Gastrocnemius medialis (tissue), 4 donors: ENCODE measurements around the gene C1QL4. TPM values are rescaled to one million over a fixed set of nuclear protein-coding genes. Genes with fewer than 3 reads are reported as not detected.

Experiments used
- ATAC-seq, 2 donors: fragments of 150-250 bp; one replicate each; pipeline ENCODE4 v1.9.1; 2016
- DNase-seq, 2 donors: peaks; one replicate each; pipeline ENCODE4 v3.0.0-alpha.2; 2019
- H3K27ac ChIP-seq, 4 donors: fragments of 200-600 bp; sonication (generic); 1 replicate in 1 of 4; 2 replicates in 3 of 4; pipeline ENCODE4 v1.5.1; 2016 to 2018; ENCODE audit warnings: mild to moderate bottlenecking in 2 of 4, moderate library complexity in 1 of 4
- H3K27me3 ChIP-seq, 3 donors: fragments of 200-600 bp; sonication (generic) in 2 of 3; 1 replicate in 1 of 3; 2 replicates in 2 of 3; pipeline versions ENCODE4 v1.5.1 to v1.6.0; 2016 to 2019; ENCODE audit warnings: mild to moderate bottlenecking in 1 of 3, moderate library complexity in 1 of 3
- H3K36me3 ChIP-seq, 2 donors: fragments of 200-600 bp; sonication (generic) in 1 of 2; one replicate each; pipeline ENCODE4 v1.5.1; 2017 to 2018
- H3K4me1 ChIP-seq, 2 donors: fragments of 200-600 bp; sonication (generic) in 1 of 2; one replicate each; pipeline ENCODE4 v1.5.1; 2016 to 2017; ENCODE audit warnings: mild to moderate bottlenecking in 2 of 2
- H3K4me3 ChIP-seq, 4 donors: fragments of 200-600 bp; sonication (generic) in 3 of 4; 1 replicate in 1 of 4; 2 replicates in 3 of 4; pipeline ENCODE4 v1.5.1; 2016 to 2019; ENCODE audit warnings: mild to moderate bottlenecking in 2 of 4
- H3K9me3 ChIP-seq, 3 donors: fragments of 200-600 bp; sonication (generic) in 2 of 3; 1 replicate in 1 of 3; 2 replicates in 2 of 3; pipeline ENCODE4 v1.5.1; 2016 to 2019
- CTCF ChIP-seq, 5 experiments: fragments of 450-650 bp in 3 of 5; fragments of 200-600 bp in 2 of 5; sonication (generic) in 2 of 5; IDR thresholded peaks in 4 of 5; conservative IDR thresholded peaks in 1 of 5; 1 replicate in 4 of 5; 2 replicates in 1 of 5; pipeline ENCODE4 v1.5.1; 2016 to 2019; ENCODE audit warnings: antibody characterized with exemption in 5 of 5, mild to moderate bottlenecking in 3 of 5, moderate library complexity in 3 of 5
- POLR2A ChIP-seq, 2 donors: fragments of 450-650 bp; IDR thresholded peaks; one replicate each; pipeline ENCODE4 v1.6.1; 2017; ENCODE audit warnings: antibody characterized with exemption in 2 of 2, mild to moderate bottlenecking in 2 of 2, moderate library complexity in 2 of 2
- in situ Hi-C, 4 donors: fragments of 200-750 bp; cut with MboI; loops; one replicate each; pipeline versions ENCODE4 v1.15.0 to v1.8.0; 2017; ENCODE audit warnings: low sequenced_read_pairs in 4 of 4
- intact Hi-C: fragments of 100-400 bp; cut with DNase I; formaldehyde crosslinking; loops from one replicate; pipeline ENCODE4 v1.15.1; 2023; ENCODE audit warnings: low total_unique reads
- total RNA-seq, 4 donors: library from RNA; depleted of rRNA; stranded (reverse); fragments of >200 nt; gene quantifications; one replicate each; pipeline versions ENCODE4 v1.1.0 to v1.2.3, GENCODE V29; 2016

The C1QL4 gene
- total RNA-seq, 4 donors from 2014 or later, result not detected

GRCh38 chr12:49340971-49341776 lies 4.2 kb upstream of the C1QL4 start:
- in situ Hi-C loops, result no loop called here
- peaks cover 55 to 79% (median 58%) of the 10 kb centered on the region in 3 donors for H3K27me3 ChIP-seq
- ATAC-seq, result no peak

GRCh38 chr12:49340095-49340870 lies 3.3 kb upstream of the C1QL4 start:
- no peak for TF ChIP-seq CTCF (IDR thresholded peaks at IDR 0.05 in 4 of 5, conservative IDR thresholded peaks at IDR 0.05 in 1 of 5)
- TF ChIP-seq POLR2A (IDR thresholded peaks at IDR 0.05), result no peak
- DNase-seq, result no peak
- H3K36me3 ChIP-seq, result no peaks in the 10 kb centered on the region
- intact Hi-C loops (no loop called here), in situ Hi-C loops (no loop called here)
- H3K9me3 ChIP-seq, result no peaks in the 10 kb centered on the region
- H3K4me3 ChIP-seq, result no peak overlapping the region
- H3K4me1 ChIP-seq, result peaks cover 9 to 21% of the 10 kb centered on the region in 2 donors
- peaks cover 55 to 76% (median 60%) of the 10 kb centered on the region in 3 donors for H3K27me3 ChIP-seq
- no peak for ATAC-seq
- H3K27ac ChIP-seq, result no peak overlapping the region

More at GRCh38 chr12:49340971-49341776, 4.2 kb upstream of the C1QL4 start:
- H3K9me3 ChIP-seq, result no peaks in the 10 kb centered on the region
- TF ChIP-seq CTCF (IDR thresholded peaks at IDR 0.05 in 4 of 5, conservative IDR thresholded peaks at IDR 0.05 in 1 of 5), result no peak
- TF ChIP-seq POLR2A (IDR thresholded peaks at IDR 0.05), result no peak
- no peak for DNase-seq
- H3K4me3 ChIP-seq, result no peak overlapping the region
- H3K27ac ChIP-seq, result no peak overlapping the region
- H3K36me3 ChIP-seq, result no peaks in the 10 kb centered on the region
- H3K4me1 ChIP-seq, result peaks cover 16 to 30% of the 10 kb centered on the region in 2 donors
- intact Hi-C loops, result no loop called here

GRCh38 chr12:49339464-49339861 lies 2.5 kb upstream of the C1QL4 start:
- no peak for DNase-seq
- in situ Hi-C loops, result loop anchor here in 1 of 4 donors (5.0 kb wide), 1 partner anchor 52 kb away; no protein-coding TSS in a partner anchor
- TF ChIP-seq POLR2A (IDR thresholded peaks at IDR 0.05) (no peak), CTCF (IDR thresholded peaks at IDR 0.05 in 4 of 5, conservative IDR thresholded peaks at IDR 0.05 in 1 of 5) (no peak)
- Histone ChIP-seq H3K27ac (no peak overlapping the region), H3K27me3 (peaks cover 55 to 76% (median 61%) of the 10 kb centered on the region in 3 donors), H3K4me3 (no peak overlapping the region), H3K4me1 (peaks cover 9 to 16% of the 10 kb centered on the region in 2 donors), H3K9me3 (no peaks in the 10 kb centered on the region), H3K36me3 (no peaks in the 10 kb centered on the region)
- intact Hi-C loops, result no loop called here
- no peak for ATAC-seq

GRCh38 chr12:49338830-49339463 lies 2.0 kb upstream of the C1QL4 start:
- intact Hi-C loops (no loop called here), in situ Hi-C loops (loop anchor here in 1 of 4 donors (5.0 kb wide), 1 partner anchor 52 kb away; no protein-coding TSS in a partner anchor)
- TF ChIP-seq CTCF (IDR thresholded peaks at IDR 0.05 in 4 of 5, conservative IDR thresholded peaks at IDR 0.05 in 1 of 5), result no peak
- TF ChIP-seq POLR2A (IDR thresholded peaks at IDR 0.05), result no peak
- ATAC-seq (no peak), DNase-seq (no peak)
- Histone ChIP-seq H3K27me3 (peaks cover 55 to 76% (median 61%) of the 10 kb centered on the region in 3 donors), H3K9me3 (no peaks in the 10 kb centered on the region), H3K4me3 (no peak overlapping the region), H3K4me1 (peaks cover 9 to 16% of the 10 kb centered on the region in 2 donors), H3K36me3 (no peaks in the 10 kb centered on the region), H3K27ac (no peak overlapping the region)
